Measurements from ENCODE around the gene URB2.
"Not testable (repeated sequence)": the region's sequence is repeated elsewhere in the genome, so short reads cannot be mapped to it uniquely, and the experiment has no call there.

URB2 gene

GRCh38 chr1:229614701-229615100 is 11.3 kb upstream of the URB2 start:
- no peak for DNase-seq (ENCODE audit: low read depth in 2 of 2)

DNA sequence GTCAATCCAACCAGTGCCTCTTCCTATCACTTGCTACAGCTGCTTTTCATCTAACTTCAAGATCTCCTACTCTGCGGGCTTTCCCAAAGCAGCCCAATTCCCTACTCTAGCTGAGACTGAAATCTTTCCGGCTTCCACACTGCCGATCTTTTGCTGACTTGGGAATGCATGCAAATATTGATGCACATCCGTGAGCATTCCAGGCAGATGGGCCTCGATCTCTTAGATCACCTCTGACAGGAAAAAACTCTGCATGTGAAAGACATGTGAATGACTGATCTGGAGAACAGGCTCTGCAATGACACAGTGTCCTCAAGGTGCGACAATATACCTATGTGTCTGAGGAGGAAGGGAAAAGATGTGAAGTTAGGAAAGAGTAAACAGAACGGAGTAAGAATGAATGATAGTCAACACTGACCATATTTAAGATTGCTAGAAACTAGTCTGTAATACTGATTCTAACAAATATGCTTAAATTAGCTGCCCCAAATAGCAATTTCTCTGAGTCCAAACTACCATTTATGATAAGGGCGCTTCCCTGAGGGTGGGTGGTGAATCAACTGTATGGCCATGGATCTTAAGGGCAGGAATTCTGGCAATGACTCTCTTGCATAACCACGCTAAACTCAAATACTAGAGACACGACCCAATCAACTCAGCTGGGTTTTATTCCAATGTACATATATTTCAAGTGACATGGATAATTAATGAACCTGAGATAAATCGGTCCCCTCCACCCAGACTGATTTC is 8.5 kb upstream of the URB2 start:
- no peak for DNase-seq (ENCODE audit: low read depth in 2 of 2)

- no peak for DNase-seq (ENCODE audit: low read depth in 2 of 2)
These were observed 7.0 kb upstream of the URB2 start for GRCh38 chr1:229619002-229619401.

GRCh38 chr1:229619614-229620013 is 6.4 kb upstream of the URB2 start:
- DNase-seq (ENCODE audit: low read depth in 2 of 2): no peak

DNA sequence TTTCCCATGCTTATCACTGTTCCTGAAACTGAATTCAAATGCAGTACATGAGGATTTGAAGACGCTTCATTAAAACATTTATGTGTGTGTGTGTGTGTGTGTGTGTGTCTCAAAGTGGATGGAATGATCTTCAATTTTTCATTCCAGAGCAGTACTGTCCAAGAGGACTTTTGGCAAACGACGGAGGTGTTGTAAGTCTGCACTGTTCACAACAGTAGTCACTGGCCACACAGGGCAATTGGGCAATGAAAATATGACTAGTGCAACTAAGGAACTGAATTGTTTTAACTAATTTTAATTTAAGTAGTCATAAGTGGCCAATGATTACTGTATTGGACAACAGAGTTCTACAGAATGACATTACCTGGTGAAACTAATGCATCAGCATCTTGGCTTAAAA is 5.2 kb upstream of the URB2 start:
- no peak for DNase-seq (ENCODE audit: low read depth in 2 of 2)

- no peak for DNase-seq (ENCODE audit: low read depth in 2 of 2)
These were observed 4.4 kb upstream of the URB2 start for GRCh38 chr1:229621663-229622062.

DNA sequence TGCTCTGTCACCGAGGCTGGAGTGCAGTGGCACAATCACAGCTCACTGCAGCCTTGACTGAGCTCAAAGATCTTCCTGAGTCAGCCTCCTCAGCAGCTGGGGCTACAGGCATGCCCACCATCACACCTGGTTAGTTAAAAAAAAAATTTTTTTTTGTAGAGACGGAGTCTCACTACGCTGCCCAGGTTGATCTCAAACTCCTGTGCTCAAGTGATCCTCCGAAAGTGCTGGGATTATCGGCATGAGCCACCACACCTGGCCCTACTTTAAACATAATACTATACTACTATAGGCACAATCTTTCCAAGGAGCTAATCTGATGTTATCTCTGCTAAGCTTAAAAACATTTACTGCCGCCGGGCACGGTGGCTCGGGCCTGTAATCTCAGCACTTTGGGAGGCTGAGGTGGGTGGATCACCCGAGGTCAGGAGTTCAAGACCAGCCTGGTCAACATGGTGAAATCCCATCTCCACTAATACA is 3.4 kb upstream of the URB2 start:
- not testable (repeated sequence) for DNase-seq (ENCODE audit: low read depth in 2 of 2)

- DNase-seq (ENCODE audit: low read depth in 2 of 2): no peak
These were observed 2.8 kb upstream of the URB2 start for GRCh38 chr1:229623225-229623624.

DNA sequence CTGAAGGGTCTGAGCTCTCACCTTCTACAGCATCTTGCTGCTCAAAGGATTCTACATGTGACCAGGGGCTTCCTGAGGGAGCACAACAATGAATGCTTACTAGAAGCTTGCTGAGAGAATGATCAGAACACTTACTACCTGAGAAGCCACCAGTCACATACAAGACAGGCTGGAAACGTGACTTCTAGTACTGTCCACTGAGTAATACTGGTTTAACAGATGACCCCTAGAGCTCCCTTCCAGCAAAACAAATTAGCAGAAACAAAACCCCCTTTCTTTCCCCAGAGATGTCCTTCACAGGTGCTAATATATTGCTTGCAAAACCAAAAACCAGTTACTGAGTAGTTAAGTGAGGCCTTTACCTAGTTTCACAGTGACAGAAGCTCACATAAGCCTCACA is 2.2 kb upstream of the URB2 start:
- DNase-seq (ENCODE audit: low read depth in 2 of 2): no peak

DNA sequence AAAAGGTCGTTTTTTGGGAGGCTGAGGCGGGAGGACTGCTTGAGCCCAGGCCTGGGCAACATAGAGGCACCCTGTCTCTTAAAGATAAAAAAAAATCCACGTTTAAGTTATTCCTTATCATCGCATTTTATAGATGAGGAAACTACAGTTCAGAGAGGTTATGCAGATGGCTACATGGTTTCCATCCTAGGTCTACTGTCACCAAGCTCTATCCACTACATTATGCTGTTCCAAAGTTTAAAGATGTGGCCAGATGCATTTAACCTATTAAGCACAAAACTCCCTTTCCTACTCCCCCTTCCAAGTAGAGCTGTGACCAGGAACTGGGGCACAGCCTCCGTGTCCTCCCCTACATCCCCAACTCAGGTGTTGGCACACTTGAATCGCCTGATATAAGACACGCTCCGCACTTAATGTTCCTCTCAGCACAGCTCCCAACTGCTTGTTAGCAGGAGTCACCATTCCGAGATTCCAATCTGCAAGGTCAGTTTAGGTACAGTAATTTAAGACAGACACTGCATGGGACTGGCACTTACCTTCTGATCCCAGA is 1.5 kb upstream of the URB2 start:
- DNase-seq (ENCODE audit: low read depth in 2 of 2): no peak

GRCh38 chr1:229625071-229625914 is 754 bp upstream of the URB2 start:
- DNase-seq (ENCODE audit: low read depth in 2 of 2): peak; percentile 23 to 28

- no peak for DNase-seq (ENCODE audit: low read depth in 2 of 2)
These were observed 956 bp downstream of the URB2 start for GRCh38 chr1:229627003-229627402.

GRCh38 chr1:229629261-229629660 is 3.2 kb downstream of the URB2 start:
- DNase-seq (ENCODE audit: low read depth in 2 of 2): no peak

DNA sequence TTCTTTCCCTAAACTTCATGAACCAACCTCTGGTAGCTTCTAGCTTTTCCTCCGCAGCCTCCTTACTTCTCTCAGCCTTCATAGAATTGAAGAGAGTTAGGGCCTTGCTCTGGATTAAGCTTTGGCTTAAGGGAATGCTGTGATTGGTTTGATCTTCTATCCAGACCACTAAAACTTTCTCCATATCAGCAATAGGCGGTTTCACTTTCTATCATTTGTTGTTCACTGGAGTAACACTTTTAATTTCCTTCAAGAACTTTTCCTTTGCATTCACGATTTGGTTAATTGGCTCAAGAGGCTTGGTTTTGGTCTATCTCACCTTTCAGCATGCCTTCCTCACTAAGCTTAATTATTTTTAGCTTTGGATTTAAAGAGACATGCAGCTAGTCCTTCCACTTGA is 5.1 kb downstream of the URB2 start:
- DNase-seq (ENCODE audit: low read depth in 2 of 2): no peak

DNA sequence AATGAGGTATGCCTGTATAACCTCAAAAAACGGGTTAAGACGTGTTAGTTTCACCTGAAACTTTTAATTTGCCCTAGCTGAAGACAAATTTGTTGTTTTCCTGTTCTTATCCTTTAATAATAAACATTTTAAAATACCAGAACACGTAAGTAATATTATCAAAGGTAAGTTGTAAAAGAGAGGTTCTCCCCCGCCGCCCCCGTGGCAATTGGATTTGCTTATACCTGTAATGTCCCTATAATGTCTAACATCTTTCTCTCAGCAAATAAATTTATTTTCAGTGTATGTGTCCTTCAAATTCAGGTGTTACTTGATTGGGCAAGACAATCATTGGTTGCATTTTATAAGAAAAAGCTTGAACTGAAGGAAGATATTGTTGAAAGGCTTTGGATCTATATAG is 5.9 kb downstream of the URB2 start:
- no peak for DNase-seq (ENCODE audit: low read depth in 2 of 2)

DNA sequence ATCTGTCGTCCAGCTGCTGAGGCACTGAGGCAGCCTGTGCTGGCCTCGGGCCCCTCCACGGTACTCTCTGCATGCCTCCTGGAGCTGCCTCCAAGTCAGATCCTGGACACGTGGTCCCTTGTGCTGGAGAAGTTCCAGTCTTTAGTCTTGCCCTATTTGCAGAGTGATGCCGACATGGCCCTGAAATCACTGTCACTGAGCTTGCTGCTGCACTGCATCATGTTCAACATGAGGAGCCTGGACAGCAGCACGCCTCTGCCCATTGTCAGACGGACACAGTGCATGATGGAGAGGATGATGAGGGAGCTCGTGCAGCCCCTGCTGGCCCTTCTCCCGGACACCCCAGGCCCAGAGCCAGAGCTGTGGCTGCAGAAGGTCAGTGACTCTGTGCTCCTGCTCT is 10.0 kb downstream of the URB2 start:
- DNase-seq (ENCODE audit: low read depth in 2 of 2): no peak

DNA sequence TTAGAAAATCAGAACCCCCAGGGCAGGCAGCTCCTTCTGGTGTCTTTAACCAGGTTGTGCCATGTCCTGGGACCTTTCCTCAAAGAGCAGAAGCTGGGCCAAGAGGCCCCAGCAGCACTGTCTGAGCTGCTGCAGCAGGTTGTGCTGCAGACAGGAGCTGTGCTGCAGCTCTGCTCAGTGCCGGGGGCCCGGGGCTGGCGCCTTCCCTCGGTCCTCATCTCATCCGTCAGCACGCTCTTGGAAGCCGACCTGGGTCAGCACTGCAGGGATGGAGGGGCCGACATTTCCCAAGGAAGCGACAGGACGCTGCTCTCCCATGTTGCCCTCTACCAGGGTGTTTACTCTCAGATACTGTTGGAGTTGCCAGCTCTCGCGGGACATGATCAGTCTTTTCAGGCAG is 11.7 kb downstream of the URB2 start:
- DNase-seq (ENCODE audit: low read depth in 2 of 2): no peak

GRCh38 chr1:229640455-229640854 is 14.4 kb downstream of the URB2 start:
- DNase-seq (ENCODE audit: low read depth in 2 of 2): no peak

GRCh38 chr1:229641306-229641705 is 15.3 kb downstream of the URB2 start:
- no peak for DNase-seq (ENCODE audit: low read depth in 2 of 2)

- DNase-seq (ENCODE audit: low read depth in 2 of 2): no peak
These were observed 16.3 kb downstream of the URB2 start for GRCh38 chr1:229642376-229642775.

DNA sequence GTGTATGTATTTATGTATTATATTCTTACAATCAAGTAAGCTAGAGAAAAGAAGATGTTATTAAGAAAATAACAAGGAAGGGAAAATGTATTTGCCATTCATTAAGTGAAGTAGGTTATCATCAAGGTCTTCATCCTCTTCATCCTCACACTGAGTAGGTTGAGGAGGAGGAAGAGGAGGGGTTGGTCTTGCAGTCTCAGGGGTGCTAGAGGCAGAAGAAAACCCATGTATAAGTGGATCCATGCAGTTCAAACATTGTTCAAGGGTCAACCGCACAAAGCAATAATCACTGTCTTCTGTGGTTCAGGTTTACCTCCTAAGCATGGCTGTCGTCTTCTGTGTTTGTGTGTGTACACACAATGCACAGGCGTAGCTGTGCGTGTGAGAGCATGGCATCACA is 16.9 kb downstream of the URB2 start:
- DNase-seq (ENCODE audit: low read depth in 2 of 2): no peak

GRCh38 chr1:229643996-229644745 is 18.1 kb downstream of the URB2 start:
- DNase-seq (ENCODE audit: low read depth in 2 of 2): no peak

Measured in stimulated activated CD8-positive, alpha-beta memory T cell treated with anti-CD3 and anti-CD28 coated beads, Interleukin-15, amount 100 ng/mL, for 4 hours (primary cell).